ENCODE data around the gene CACNG6. TPM values are rescaled to one million over a fixed set of nuclear protein-coding genes. Genes with fewer than 3 reads are reported as not detected.

CACNG6 gene
- total RNA-seq, 1 donor from 2014 or later, result not detected

DNA sequence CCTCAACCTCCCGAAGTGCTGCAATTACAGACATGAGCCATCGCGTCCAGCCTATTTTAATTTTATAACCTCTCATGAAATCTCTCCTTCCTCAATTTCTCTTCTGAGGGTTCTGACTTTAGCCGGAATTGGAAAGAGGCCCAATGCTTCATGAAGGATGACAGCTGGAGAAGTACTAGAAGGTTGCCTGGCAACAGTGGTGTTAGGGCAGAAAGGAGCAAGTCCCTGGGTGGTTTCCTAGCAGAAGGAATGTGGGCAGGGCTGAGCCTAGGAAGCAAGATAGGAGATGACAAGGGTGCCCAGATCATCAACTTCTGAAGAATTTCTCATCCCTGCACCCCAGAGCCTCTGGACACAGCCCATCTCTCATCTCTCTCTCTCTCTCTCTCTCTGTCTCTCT is 25.8 kb downstream of the CACNG6 start:
- Histone ChIP-seq H3K9me3 (no peaks in the 10 kb centered on the region), H3K27me3 (no peaks in the 10 kb centered on the region), H3K27ac (no peak overlapping the region), H3K4me1 (no peaks in the 10 kb centered on the region), H3K36me3 (no peaks in the 10 kb centered on the region), H3K4me3 (no peak overlapping the region)
- TF ChIP-seq, protein P1, sequence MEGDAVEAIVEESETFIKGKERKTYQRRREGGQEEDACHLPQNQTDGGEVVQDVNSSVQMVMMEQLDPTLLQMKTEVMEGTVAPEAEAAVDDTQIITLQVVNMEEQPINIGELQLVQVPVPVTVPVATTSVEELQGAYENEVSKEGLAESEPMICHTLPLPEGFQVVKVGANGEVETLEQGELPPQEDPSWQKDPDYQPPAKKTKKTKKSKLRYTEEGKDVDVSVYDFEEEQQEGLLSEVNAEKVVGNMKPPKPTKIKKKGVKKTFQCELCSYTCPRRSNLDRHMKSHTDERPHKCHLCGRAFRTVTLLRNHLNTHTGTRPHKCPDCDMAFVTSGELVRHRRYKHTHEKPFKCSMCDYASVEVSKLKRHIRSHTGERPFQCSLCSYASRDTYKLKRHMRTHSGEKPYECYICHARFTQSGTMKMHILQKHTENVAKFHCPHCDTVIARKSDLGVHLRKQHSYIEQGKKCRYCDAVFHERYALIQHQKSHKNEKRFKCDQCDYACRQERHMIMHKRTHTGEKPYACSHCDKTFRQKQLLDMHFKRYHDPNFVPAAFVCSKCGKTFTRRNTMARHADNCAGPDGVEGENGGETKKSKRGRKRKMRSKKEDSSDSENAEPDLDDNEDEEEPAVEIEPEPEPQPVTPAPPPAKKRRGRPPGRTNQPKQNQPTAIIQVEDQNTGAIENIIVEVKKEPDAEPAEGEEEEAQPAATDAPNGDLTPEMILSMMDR (IDR thresholded peaks at IDR 0.05), result no peak
- no peak for DNase-seq (ENCODE audit: low spot score in 2 of 2)
- intact Hi-C loops (cut with DNase I), result no loop called here

DNA sequence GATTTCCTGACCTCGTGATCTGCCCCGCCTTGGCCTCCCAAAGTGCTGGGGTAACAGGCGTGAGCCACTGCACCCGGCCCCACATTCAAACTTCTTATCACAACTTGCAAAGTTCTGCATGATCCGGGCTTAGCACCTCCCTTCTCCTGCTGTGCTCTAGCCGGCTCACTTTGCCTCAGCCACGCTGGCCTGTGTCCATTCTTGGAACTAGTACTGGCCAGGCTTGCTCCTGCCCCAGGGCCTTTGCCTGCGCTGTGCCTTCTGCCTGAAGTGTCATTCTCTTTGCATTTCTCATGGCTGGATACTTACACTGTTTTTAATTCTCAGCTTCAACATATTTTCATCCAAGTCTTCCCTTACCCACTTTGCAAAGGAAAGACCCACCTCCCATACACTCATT is 29.9 kb downstream of the CACNG6 start:
- H3K27me3 ChIP-seq, result no peaks in the 10 kb centered on the region
- H3K4me3 ChIP-seq, result no peak overlapping the region
- no peaks in the 10 kb centered on the region for H3K9me3 ChIP-seq
- H3K27ac ChIP-seq, result no peak overlapping the region
- no peaks in the 10 kb centered on the region for H3K4me1 ChIP-seq
- intact Hi-C loops (cut with DNase I), result loop anchor here (10.0 kb wide), 1 partner anchor 827 kb away; the partner anchor contains the start of gene ZNF665
- TF ChIP-seq, protein P1 (IDR thresholded peaks at IDR 0.05), result no peak
- no peaks in the 10 kb centered on the region for H3K36me3 ChIP-seq
- DNase-seq (ENCODE audit: low spot score in 2 of 2), result no peak

DNA sequence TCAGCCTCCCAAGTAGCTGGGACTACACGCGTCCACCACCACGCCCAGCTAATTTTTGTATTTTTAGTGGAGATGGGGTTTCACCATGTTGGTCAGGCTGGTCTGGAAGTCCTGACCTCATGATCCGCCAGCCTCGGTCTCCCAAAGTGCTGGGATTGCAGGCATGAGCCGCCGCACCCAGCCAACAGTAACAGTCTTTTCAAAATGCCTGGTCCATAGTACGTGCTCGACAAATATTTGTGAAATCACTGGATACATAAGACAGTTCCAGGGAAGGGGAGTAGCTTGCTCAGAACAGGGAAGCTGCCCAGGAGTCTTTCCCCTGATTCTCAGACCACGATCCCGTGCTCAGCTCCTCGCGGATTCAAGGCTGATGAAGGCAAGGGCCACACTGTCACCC is 30.5 kb downstream of the CACNG6 start:
- intact Hi-C loops (cut with DNase I), result loop anchor here (10.0 kb wide), 1 partner anchor 827 kb away; the partner anchor contains the start of gene ZNF665
- no peaks in the 10 kb centered on the region for H3K27me3 ChIP-seq

DNA sequence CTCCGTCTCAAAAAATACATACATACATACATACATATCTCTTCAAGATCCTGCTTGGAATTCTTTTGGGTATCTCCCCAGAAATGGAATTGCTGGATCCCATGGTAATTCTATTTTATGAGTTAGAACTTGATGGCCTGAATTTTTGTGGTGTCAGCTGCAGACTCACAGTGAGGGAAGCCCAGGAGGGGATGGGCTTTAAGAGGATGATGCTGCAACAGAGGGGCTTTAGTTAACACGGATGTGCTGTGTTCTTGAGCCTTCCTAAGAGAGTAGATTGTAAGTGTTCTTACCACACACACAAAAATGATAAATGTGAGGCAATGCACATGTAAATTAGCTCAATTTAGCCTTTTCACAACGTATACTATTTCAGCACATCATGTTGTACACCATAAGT is 31.8 kb downstream of the CACNG6 start:
- TF ChIP-seq, protein P1 (IDR thresholded peaks at IDR 0.05), result no peak
- H3K27me3 ChIP-seq, result no peaks in the 10 kb centered on the region

More for the DNA sequence above, 30.5 kb downstream of the CACNG6 start:
- TF ChIP-seq, protein P1 (IDR thresholded peaks at IDR 0.05), result no peak
- Histone ChIP-seq H3K4me3 (no peak overlapping the region), H3K9me3 (no peaks in the 10 kb centered on the region), H3K27ac (no peak overlapping the region), H3K36me3 (no peaks in the 10 kb centered on the region), H3K4me1 (no peaks in the 10 kb centered on the region)
- no peak for DNase-seq (ENCODE audit: low spot score in 2 of 2)

DNA sequence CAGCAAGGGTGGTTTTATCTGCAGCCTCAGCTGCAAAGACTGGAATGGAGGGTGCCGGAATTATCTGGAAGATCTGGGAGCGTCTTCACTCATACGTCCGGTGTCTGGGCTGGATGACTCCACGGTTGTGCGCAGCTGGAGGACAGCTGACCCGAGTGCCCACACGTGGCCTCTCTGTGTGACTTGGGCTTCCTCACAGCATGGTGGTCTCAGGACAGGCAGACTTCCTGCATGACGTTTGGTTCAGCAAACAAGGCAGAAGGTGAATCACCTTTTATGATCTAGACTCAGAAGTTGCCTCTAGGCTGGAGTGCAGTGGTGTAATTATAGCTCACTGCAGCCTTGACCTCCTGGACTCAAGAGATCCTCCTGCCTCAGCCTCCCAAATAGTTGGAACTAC is 33.2 kb downstream of the CACNG6 start:
- Histone ChIP-seq H3K4me3 (no peak overlapping the region), H3K9me3 (no peaks in the 10 kb centered on the region), H3K27me3 (no peaks in the 10 kb centered on the region), H3K36me3 (no peaks in the 10 kb centered on the region), H3K4me1 (no peaks in the 10 kb centered on the region), H3K27ac (no peak overlapping the region)
- intact Hi-C loops (cut with DNase I), result loop anchor here (1.0 to 10.0 kb wide), 3 partner anchors 182 to 830 kb away; partner anchors contain the start of gene ZNF665
- TF ChIP-seq, protein P1 (IDR thresholded peaks at IDR 0.05), result no peak
- no peak for DNase-seq (ENCODE audit: low spot score in 2 of 2)

More for the DNA sequence above, 31.8 kb downstream of the CACNG6 start:
- no peak for DNase-seq (ENCODE audit: low spot score in 2 of 2)
- no peak overlapping the region for H3K4me3 ChIP-seq
- intact Hi-C loops (cut with DNase I), result loop anchor here (10.0 kb wide), 1 partner anchor 828 kb away; the partner anchor contains the start of gene ZNF665
- H3K27ac ChIP-seq, result no peak overlapping the region
- H3K36me3 ChIP-seq, result no peaks in the 10 kb centered on the region
- no peaks in the 10 kb centered on the region for H3K9me3 ChIP-seq
- H3K4me1 ChIP-seq, result no peaks in the 10 kb centered on the region

DNA sequence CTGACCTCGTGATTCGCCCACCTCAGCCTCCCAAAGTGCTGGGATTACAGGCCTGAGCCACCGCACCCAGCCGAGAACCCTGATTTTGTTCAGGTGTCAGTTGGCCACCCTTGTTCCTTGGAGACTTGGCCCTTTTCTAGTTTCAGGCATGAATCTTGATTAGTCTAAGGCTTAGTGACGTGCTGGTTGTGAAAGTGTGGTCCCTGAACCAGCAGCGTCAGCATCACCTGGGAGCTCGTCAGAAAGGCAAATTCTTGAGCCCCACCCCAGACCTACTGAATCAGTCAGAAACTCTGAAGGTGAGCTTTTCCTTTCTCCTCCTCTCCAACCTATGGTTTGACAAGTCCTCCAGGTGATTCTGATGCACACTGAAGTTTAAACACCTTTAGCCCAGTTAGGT is 35.2 kb downstream of the CACNG6 start:
- no peaks in the 10 kb centered on the region for H3K27me3 ChIP-seq
- H3K4me1 ChIP-seq, result no peaks in the 10 kb centered on the region
- DNase-seq (ENCODE audit: low spot score in 2 of 2), result no peak

More for the DNA sequence above, 35.2 kb downstream of the CACNG6 start:
- no peaks in the 10 kb centered on the region for H3K9me3 ChIP-seq
- TF ChIP-seq, protein P1 (IDR thresholded peaks at IDR 0.05), result no peak
- H3K4me3 ChIP-seq, result no peak overlapping the region
- intact Hi-C loops (cut with DNase I), result loop anchor here (5.0 to 10.0 kb wide), 2 partner anchors 234 to 832 kb away; partner anchors contain the start of gene ZNF665
- no peak overlapping the region for H3K27ac ChIP-seq
- H3K36me3 ChIP-seq, result no peaks in the 10 kb centered on the region

Data from ascending aorta (tissue), 2 donors.